ENCODE results near the gene ZNF683.

ZNF683 gene

GRCh38 chr1:26351590-26352337, 20.8 kb downstream of the ZNF683 start:
- no peak overlapping the region for H3K4me3 ChIP-seq (ENCODE audit: low read depth, low read length)

GRCh38 chr1:26350701-26351589, 21.6 kb downstream of the ZNF683 start:
- no peak for TF ChIP-seq CTCF (IDR thresholded peaks at IDR 0.05; ENCODE audit: borderline replicate concordance, insufficient read depth, low read depth, low read length)
- H3K4me3 ChIP-seq (ENCODE audit: low read depth, low read length) = no peak overlapping the region

More at GRCh38 chr1:26351590-26352337, 20.8 kb downstream of the ZNF683 start:
- TF ChIP-seq CTCF (IDR thresholded peaks at IDR 0.05; ENCODE audit: borderline replicate concordance, insufficient read depth, low read depth, low read length) = no peak

GRCh38 chr1:26350343-26350700, 22.2 kb downstream of the ZNF683 start:
- H3K4me3 ChIP-seq (ENCODE audit: low read depth, low read length) = no peak overlapping the region
- TF ChIP-seq CTCF (IDR thresholded peaks at IDR 0.05; ENCODE audit: borderline replicate concordance, insufficient read depth, low read depth, low read length) = no peak

GRCh38 chr1:26349877-26350244, 22.7 kb downstream of the ZNF683 start:
- TF ChIP-seq CTCF (IDR thresholded peaks at IDR 0.05; ENCODE audit: borderline replicate concordance, insufficient read depth, low read depth, low read length) = no peak
- no peak overlapping the region for H3K4me3 ChIP-seq (ENCODE audit: low read depth, low read length)

GRCh38 chr1:26349188-26349876, 23.2 kb downstream of the ZNF683 start:
- TF ChIP-seq CTCF (IDR thresholded peaks at IDR 0.05; ENCODE audit: borderline replicate concordance, insufficient read depth, low read depth, low read length) = no peak
- H3K4me3 ChIP-seq (ENCODE audit: low read depth, low read length) = no peak overlapping the region

- TF ChIP-seq CTCF (IDR thresholded peaks at IDR 0.05; ENCODE audit: borderline replicate concordance, insufficient read depth, low read depth, low read length) = no peak
- H3K4me3 ChIP-seq (ENCODE audit: low read depth, low read length) = no peak overlapping the region
Observed at GRCh38 chr1:26346274-26347033, 26.1 kb downstream of the ZNF683 start.
